Parathyroid adenoma (tissue), 2 donors: ENCODE measurements around the gene GTF2F2.

Experiments
- H2AFZ ChIP-seq: fragments of 300-600 bp; sonication (generic); one replicate; pipeline ENCODE4 v1.7.0; 2017; ENCODE audit warnings: antibody characterized with exemption, mild to moderate bottlenecking
- H3K27ac ChIP-seq: fragments of 300-600 bp; sonication (generic); one replicate; pipeline ENCODE4 v1.7.0; 2017
- H3K27me3 ChIP-seq: fragments of 300-600 bp; sonication (generic); one replicate; pipeline ENCODE4 v1.7.0; 2017; ENCODE audit warnings: low read length; ENCODE audit not compliant: control insufficient read depth, insufficient read depth
- H3K36me3 ChIP-seq: fragments of 300-600 bp; sonication (generic); one replicate; pipeline ENCODE4 v1.7.0; 2017; ENCODE audit warnings: low read length; ENCODE audit not compliant: control insufficient read depth, insufficient read depth
- H3K4me1 ChIP-seq: fragments of 300-600 bp; sonication (generic); one replicate; pipeline ENCODE4 v1.7.0; 2017; ENCODE audit warnings: control low read depth
- H3K4me2 ChIP-seq: fragments of 300-600 bp; sonication (generic); one replicate; pipeline ENCODE4 v1.7.0; 2017; ENCODE audit warnings: low read length
- H3K4me3 ChIP-seq: fragments of 300-600 bp; sonication (generic); one replicate; pipeline ENCODE4 v1.7.0; 2017; ENCODE audit warnings: low read depth, low read length
- H3K79me2 ChIP-seq: fragments of 300-600 bp; sonication (generic); one replicate; pipeline ENCODE4 v1.7.0; 2017; ENCODE audit warnings: control low read depth
- H3K9ac ChIP-seq: fragments of 300-600 bp; sonication (generic); one replicate; pipeline ENCODE4 v1.7.0; 2017; ENCODE audit warnings: mild to moderate bottlenecking
- H3K9me3 ChIP-seq: fragments of 300-600 bp; sonication (generic); one replicate; pipeline ENCODE4 v1.7.0; 2017; ENCODE audit warnings: low read length; ENCODE audit not compliant: control insufficient read depth
- TF ChIP-seq, protein P1 (sequence below): fragments of 300-600 bp; sonication (generic); IDR thresholded peaks from one replicate; pipeline ENCODE4 v1.7.0; 2017; ENCODE audit warnings: antibody characterized with exemption, mild to moderate bottlenecking
- donor health status: primary hyperparathyroidism.

GTF2F2 gene

DNA sequence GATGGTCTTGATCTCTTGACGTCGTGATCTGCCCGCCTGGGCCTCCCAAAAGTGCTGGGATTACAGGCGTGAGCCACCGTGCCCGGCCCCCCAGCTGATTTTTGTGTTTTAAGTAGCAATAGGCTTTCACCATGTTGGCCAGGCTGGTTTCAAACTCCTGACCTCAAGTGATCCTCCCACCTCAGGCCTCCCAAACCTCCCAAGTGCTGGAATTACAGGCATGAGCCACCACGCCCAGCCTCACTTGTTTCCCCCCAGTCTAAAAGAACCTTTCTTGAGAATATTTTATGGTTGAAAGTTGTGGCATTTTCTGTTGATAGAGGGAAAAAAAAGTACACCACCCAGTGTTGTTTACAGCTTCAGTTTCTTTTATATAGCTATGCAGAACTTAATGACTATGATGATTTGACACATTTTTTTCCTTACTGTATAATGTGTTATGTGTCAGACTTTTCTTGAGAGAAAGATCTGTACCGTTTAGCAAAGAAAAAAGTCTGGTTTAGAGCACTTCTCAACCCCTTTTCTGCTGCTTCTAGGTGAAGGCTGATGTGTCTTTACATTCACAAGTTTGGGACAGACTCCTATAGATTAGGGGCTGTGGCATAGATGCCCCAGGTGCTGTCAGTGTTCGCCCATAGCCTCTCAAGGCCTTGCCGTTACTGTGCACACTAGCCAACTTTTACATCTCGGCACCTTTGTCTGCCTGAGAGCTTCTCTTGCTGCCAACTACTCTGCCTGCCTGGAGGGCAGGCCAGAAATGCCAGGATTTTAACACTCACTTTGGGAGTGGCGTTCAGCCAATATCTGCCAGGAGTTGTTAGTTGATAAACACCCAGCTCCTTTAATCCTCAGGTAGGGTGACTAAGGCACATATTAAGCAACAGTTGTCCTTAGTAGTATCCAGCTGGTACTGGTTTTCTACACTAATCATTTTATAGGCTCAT, 47.6 kb downstream of the GTF2F2 start:
- Histone ChIP-seq H3K9ac (no peak overlapping the region), H2AFZ (no peak overlapping the region), H3K4me3 (no peak overlapping the region), H3K27ac (no peak overlapping the region), H3K4me2 (no peak overlapping the region), H3K4me1 (no peaks in the 10 kb centered on the region), H3K36me3 (no peaks in the 10 kb centered on the region), H3K27me3 (no peaks in the 10 kb centered on the region), H3K79me2 (no peaks in the 10 kb centered on the region), H3K9me3 (no peaks in the 10 kb centered on the region)
- TF ChIP-seq, protein P1, sequence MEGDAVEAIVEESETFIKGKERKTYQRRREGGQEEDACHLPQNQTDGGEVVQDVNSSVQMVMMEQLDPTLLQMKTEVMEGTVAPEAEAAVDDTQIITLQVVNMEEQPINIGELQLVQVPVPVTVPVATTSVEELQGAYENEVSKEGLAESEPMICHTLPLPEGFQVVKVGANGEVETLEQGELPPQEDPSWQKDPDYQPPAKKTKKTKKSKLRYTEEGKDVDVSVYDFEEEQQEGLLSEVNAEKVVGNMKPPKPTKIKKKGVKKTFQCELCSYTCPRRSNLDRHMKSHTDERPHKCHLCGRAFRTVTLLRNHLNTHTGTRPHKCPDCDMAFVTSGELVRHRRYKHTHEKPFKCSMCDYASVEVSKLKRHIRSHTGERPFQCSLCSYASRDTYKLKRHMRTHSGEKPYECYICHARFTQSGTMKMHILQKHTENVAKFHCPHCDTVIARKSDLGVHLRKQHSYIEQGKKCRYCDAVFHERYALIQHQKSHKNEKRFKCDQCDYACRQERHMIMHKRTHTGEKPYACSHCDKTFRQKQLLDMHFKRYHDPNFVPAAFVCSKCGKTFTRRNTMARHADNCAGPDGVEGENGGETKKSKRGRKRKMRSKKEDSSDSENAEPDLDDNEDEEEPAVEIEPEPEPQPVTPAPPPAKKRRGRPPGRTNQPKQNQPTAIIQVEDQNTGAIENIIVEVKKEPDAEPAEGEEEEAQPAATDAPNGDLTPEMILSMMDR = no peak

DNA sequence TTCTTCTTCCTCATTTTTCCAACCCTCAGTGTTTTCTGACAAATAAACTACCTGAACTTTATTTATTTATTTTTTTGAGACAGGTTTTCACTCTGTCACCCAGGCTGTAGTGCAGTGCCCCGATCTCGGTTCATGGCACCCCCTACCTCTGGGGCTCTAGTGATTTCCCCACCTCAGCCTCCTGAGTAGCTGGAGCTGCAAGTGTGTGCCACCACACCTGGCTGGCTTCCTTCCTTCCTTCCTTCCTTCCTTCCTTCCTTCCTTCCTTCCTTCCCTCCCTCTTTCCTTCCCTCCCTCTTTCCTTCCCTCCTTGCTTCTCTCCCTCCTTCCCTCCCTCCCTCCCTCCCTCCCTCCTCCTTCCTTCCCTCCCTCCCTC, 48.2 kb downstream of the GTF2F2 start:
- Histone ChIP-seq H3K9me3 (no peaks in the 10 kb centered on the region), H3K27ac (no peak overlapping the region)
- TF ChIP-seq, protein P1 = no peak

DNA sequence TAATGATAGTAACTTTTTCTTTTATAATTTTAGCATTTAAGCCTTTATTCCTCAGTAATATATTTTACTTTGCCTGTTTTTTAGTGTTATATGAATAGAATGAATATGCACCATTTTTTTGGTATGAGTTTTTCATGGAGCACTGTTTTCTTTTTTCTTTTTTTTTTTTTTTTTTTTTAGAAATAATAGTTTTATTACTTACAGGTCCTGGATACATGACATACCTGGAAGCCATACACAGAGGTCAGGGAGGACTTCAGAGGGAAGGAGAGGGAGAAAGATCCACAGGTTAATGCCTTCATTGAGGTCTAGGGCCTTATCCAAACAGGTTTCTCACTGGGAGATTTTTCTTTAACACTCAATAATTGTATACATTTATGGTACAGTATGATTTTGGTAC, 54.2 kb downstream of the GTF2F2 start:
- TF ChIP-seq, protein P1 = no peak
- Histone ChIP-seq H3K4me1 (no peaks in the 10 kb centered on the region), H3K4me3 (no peak overlapping the region), H3K36me3 (no peaks in the 10 kb centered on the region), H3K4me2 (no peak overlapping the region), H3K27me3 (no peaks in the 10 kb centered on the region), H3K9me3 (no peaks in the 10 kb centered on the region), H3K9ac (no peak overlapping the region), H2AFZ (no peak overlapping the region), H3K27ac (no peak overlapping the region), H3K79me2 (peaks cover 2% of the 10 kb centered on the region)

More for the DNA sequence above, 48.2 kb downstream of the GTF2F2 start:
- Histone ChIP-seq H3K9ac (no peak overlapping the region), H3K27me3 (no peaks in the 10 kb centered on the region), H3K79me2 (no peaks in the 10 kb centered on the region), H3K4me2 (no peak overlapping the region), H3K36me3 (no peaks in the 10 kb centered on the region), H3K4me1 (no peaks in the 10 kb centered on the region), H2AFZ (no peak overlapping the region), H3K4me3 (no peak overlapping the region)

DNA sequence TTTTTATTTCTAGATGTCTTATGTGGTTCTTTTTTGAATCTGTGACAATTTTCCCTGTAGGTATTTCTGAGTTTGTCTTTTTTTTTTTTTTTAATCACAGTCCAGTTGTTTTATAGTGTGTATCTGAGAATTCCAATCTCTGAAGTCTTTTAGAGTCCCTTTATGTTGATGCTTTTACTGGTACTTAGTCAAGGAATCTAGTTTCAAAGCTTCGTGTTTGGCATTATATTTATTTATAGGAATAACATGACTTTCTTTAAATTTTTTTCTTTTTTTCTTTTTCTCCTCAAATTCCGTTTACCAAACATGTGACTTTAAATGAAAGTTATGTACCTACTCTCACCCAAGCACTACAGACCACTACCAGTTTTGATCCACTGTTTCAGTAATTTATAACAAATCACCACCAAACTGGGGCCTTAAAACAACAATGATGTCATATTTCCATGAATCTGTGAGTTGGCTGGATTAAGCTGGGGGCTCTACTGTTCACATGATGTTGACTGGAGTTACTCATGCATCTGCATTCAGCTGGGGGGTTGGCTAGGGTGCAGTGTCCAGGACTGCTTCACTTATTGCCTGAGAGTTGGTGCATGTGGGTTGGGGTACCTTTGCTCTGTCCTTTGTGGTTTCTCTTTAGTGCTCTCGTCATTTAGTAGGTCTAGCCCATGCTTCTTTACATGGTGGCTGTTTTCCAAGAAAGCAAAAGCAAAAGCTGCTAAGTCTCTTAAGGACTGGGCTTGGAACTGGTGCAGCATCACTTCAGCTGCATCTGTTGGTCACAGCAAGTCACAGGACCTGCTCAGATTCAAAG, 58.2 kb downstream of the GTF2F2 start:
- H3K27me3 ChIP-seq = no peaks in the 10 kb centered on the region
- no peaks in the 10 kb centered on the region for H3K9me3 ChIP-seq
- no peak overlapping the region for H3K27ac ChIP-seq
- no peaks in the 10 kb centered on the region for H3K36me3 ChIP-seq
- H3K79me2 ChIP-seq = peaks cover 2% of the 10 kb centered on the region
- no peak overlapping the region for H3K4me2 ChIP-seq
- no peak overlapping the region for H3K4me3 ChIP-seq
- H2AFZ ChIP-seq = no peak overlapping the region
- H3K9ac ChIP-seq = no peak overlapping the region
- H3K4me1 ChIP-seq = no peaks in the 10 kb centered on the region
- TF ChIP-seq, protein P1 = no peak
